DMS153 treated with DMSO at 0.1 percent for 48 hours (cell line): ENCODE data around the gene SLC35D1.
"Not testable (repeated sequence)": the region's sequence is repeated elsewhere in the genome, so short reads cannot be mapped to it uniquely, and the experiment has no call there.

Experiments used
- DNase-seq: peaks from one replicate; lab custom pipeline; 2025; ENCODE audit not compliant: unreplicated experiment; lab: John Stamatoyannopoulos, UW

SLC35D1 gene

GRCh38 chr1:66993076-66993475 lies 60.9 kb downstream of the SLC35D1 start:
- DNase-seq, result no peak

- no peak for DNase-seq
Measured at GRCh38 chr1:66985835-66986234, 68.1 kb downstream of the SLC35D1 start.

- no peak for DNase-seq
Measured at GRCh38 chr1:66984491-66984890, 69.5 kb downstream of the SLC35D1 start.

- DNase-seq, result no peak
Measured at GRCh38 chr1:66982561-66983260, 71.2 kb downstream of the SLC35D1 start.

GRCh38 chr1:66981679-66982078 lies 72.3 kb downstream of the SLC35D1 start:
- no peak for DNase-seq

GRCh38 chr1:66980745-66981367 lies 73.1 kb downstream of the SLC35D1 start:
- DNase-seq, result peak; percentile 15

- DNase-seq, result not testable (repeated sequence)
Measured at GRCh38 chr1:66979621-66980020, 74.3 kb downstream of the SLC35D1 start.

- DNase-seq, result no peak
Measured at GRCh38 chr1:66978201-66978600, 75.7 kb downstream of the SLC35D1 start.

- no peak for DNase-seq
Measured at GRCh38 chr1:66968574-66968973, 85.4 kb downstream of the SLC35D1 start.

GRCh38 chr1:66966188-66966873 lies 87.6 kb downstream of the SLC35D1 start:
- DNase-seq, result not testable (repeated sequence)

GRCh38 chr1:66957938-66958337 lies 96.0 kb downstream of the SLC35D1 start:
- no peak for DNase-seq

GRCh38 chr1:66954208-66954607 lies 99.7 kb downstream of the SLC35D1 start:
- no peak for DNase-seq

GRCh38 chr1:66951513-66951912 lies 102.4 kb downstream of the SLC35D1 start:
- no peak for DNase-seq
